Karpas-422 (cell line): ENCODE measurements around the gene MAVS. TPM values are rescaled to one million over a fixed set of nuclear protein-coding genes. Genes with fewer than 3 reads are reported as not detected.
A peak's percentile ranks its signal among the peaks of the same experiment; 100 is the strongest.
"Not testable (repeated sequence)": the region's sequence is repeated elsewhere in the genome, so short reads cannot be mapped to it uniquely, and the experiment has no call there.

ENCODE experiments used
- DNase-seq: peaks from one replicate; pipeline ENCODE4 v3.0.0-alpha.2; 2015
- H2AFZ ChIP-seq: fragments of 200-600 bp; sonication (generic); 2 replicates; pipeline ENCODE4 v1.6.1; 2014; ENCODE audit warnings: antibody characterized with exemption, low read length, mixed read lengths
- H3K27ac ChIP-seq: fragments of 200-600 bp; sonication (generic); 2 replicates; pipeline ENCODE4 v1.5.1; 2014; ENCODE audit warnings: mild to moderate bottlenecking, low read length, moderate library complexity
- H3K27me3 ChIP-seq: fragments of 200-600 bp; sonication (generic); 2 replicates; pipeline ENCODE4 v1.6.1; 2014; ENCODE audit warnings: low read length, mixed read lengths
- H3K36me3 ChIP-seq: fragments of 200-600 bp; sonication (generic); 2 replicates; pipeline ENCODE4 v1.6.1; 2014; ENCODE audit warnings: low read length, mixed read lengths; ENCODE audit not compliant: insufficient read depth
- H3K4me1 ChIP-seq: fragments of 200-600 bp; sonication (generic); 2 replicates; pipeline ENCODE4 v1.6.1; 2014; ENCODE audit warnings: mild to moderate bottlenecking, low read length, mixed read lengths
- H3K4me2 ChIP-seq: fragments of 200-600 bp; sonication (generic); 2 replicates; pipeline ENCODE4 v1.6.1; 2014; ENCODE audit warnings: low read length, low read depth, mild to moderate bottlenecking; ENCODE audit not compliant: poor library complexity, severe bottlenecking
- H3K4me3 ChIP-seq: fragments of 200-600 bp; sonication (generic); 2 replicates; pipeline ENCODE4 v1.5.1; 2014; ENCODE audit warnings: mild to moderate bottlenecking, antibody characterized with exemption, low read length, mixed read lengths
- H3K79me2 ChIP-seq: fragments of 200-600 bp; sonication (generic); 2 replicates; pipeline ENCODE4 v1.6.1; 2014; ENCODE audit warnings: mild to moderate bottlenecking, low read length, mixed read lengths
- H3K9ac ChIP-seq: fragments of 200-600 bp; sonication (generic); 2 replicates; pipeline ENCODE4 v1.6.0; 2014; ENCODE audit warnings: low read length
- H3K9me2 ChIP-seq: fragments of 200-600 bp; sonication (generic), shearing (Covaris generic); replicated peaks from 2 replicates; pipeline ENCODE4 v1.6.0; 2014; ENCODE audit warnings: mild to moderate bottlenecking, low read length, moderate library complexity; ENCODE audit not compliant: insufficient read depth
- H3K9me3 ChIP-seq: fragments of 300-700, 200-600 bp; sonication (generic); 2 replicates; pipeline ENCODE4 v1.6.1; 2014; ENCODE audit warnings: low read length, mixed read lengths
- H4K20me1 ChIP-seq: fragments of 200-600 bp; sonication (generic); 2 replicates; pipeline ENCODE4 v1.6.1; 2014; ENCODE audit warnings: mild to moderate bottlenecking, antibody characterized with exemption, low read length, low read depth; ENCODE audit not compliant: insufficient read depth
- total RNA-seq: library from RNA; depleted of rRNA; stranded (reverse); fragments of >200 nt; shearing (Covaris generic); gene quantifications from 2 replicates; pipeline ENCODE4 v1.2.3, GENCODE V29; 2014; ENCODE audit warnings: low replicate concordance

The MAVS gene
- total RNA-seq, 1 experiment from 2014 or later = 18.4 TPM

GRCh38 chr20:3820048-3820900, 26.4 kb upstream of the MAVS start, which contains the start of gene AP5S1:
AP5S1 (plus strand) TSS chr20:3820547; CDS start chr20:3822118, 1,571 bp downstream.
- Histone ChIP-seq H3K4me1 (peaks cover 21% of the 10 kb centered on the region), H3K4me2 (peak within 1 kb of the TSS; percentile 81), H3K9me3 (no peaks in the 10 kb centered on the region), H3K4me3 (peak within 1 kb of the TSS; percentile 69), H3K9me2 (no peaks in the 10 kb centered on the region), H3K9ac (peak within 1 kb of the TSS; percentile 82), H3K36me3 (0 out of 2 replicates have a peak, but pooled peaks cover 5% of the 10 kb centered on the region), H3K27me3 (no peaks in the 10 kb centered on the region), H2AFZ (peak within 1 kb of the TSS; percentile 93), H3K79me2 (peaks cover 13% of the 10 kb centered on the region), H4K20me1 (no peaks in the 10 kb centered on the region), H3K27ac (peak within 1 kb of the TSS; percentile 44)
- DNase-seq = peak; percentile 98

GRCh38 chr20:3820901-3821727, 25.5 kb upstream of the MAVS start:
- H2AFZ ChIP-seq = peak overlapping the region; percentile 25
- peak overlapping the region; percentile 44 for H3K27ac ChIP-seq
- 0 out of 2 replicates have a peak, but pooled peaks cover 5% of the 10 kb centered on the region for H3K36me3 ChIP-seq
- peak overlapping the region; percentile 69 for H3K4me3 ChIP-seq
- peaks cover 13% of the 10 kb centered on the region for H3K79me2 ChIP-seq
- no peaks in the 10 kb centered on the region for H3K27me3 ChIP-seq
- H3K9me3 ChIP-seq = no peaks in the 10 kb centered on the region
- H3K9me2 ChIP-seq = no peaks in the 10 kb centered on the region
- no peaks in the 10 kb centered on the region for H4K20me1 ChIP-seq
- H3K9ac ChIP-seq = peak overlapping the region; percentile 82
- no peak for DNase-seq
- peaks cover 21% of the 10 kb centered on the region for H3K4me1 ChIP-seq
- peak overlapping the region; percentile 81 for H3K4me2 ChIP-seq

DNA sequence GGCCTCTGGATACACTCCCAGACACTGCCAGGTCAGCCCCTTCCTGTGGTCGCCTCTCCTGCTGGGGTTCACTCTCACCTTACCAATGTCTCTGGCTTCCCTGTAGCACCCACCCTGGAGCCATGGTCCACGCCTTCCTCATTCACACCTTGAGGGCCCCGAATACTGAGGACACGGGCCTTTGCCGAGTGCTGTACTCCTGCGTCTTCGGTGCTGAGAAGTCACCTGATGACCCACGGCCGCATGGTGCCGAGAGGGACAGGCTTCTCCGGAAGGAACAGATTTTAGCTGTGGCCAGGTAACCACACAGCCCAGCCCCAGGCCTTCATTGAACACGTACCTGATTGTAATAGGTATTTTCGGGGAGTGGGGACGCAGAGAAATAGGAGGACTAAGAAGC, 24.6 kb upstream of the MAVS start:
- Histone ChIP-seq H3K9ac (no peak overlapping the region), H3K9me2 (no peaks in the 10 kb centered on the region), H3K27me3 (no peaks in the 10 kb centered on the region), H4K20me1 (no peaks in the 10 kb centered on the region), H3K27ac (no peak overlapping the region), H3K4me2 (peak overlapping the region; percentile 81), H3K4me3 (no peak overlapping the region), H3K36me3 (0 out of 2 replicates have a peak, but pooled peaks cover 5% of the 10 kb centered on the region), H3K79me2 (peaks cover 13% of the 10 kb centered on the region), H2AFZ (no peak overlapping the region), H3K9me3 (no peaks in the 10 kb centered on the region), H3K4me1 (peaks cover 21% of the 10 kb centered on the region)
- no peak for DNase-seq

DNA sequence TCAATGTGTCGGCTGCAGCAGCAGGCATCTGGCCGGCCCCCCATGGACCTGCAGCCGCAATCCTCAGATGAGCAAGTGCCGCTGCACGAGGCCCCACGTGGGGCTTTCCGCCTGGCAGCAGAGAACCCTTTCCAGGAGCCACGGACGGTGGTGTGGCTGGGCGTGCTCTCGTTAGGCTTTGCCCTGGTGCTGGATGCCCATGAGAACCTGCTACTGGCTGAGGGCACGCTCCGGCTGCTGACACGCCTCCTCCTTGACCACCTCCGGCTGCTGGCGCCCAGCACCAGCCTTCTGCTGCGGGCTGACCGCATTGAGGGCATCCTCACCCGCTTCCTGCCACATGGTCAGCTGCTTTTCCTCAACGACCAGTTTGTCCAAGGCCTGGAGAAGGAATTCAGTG, 22.8 kb upstream of the MAVS start:
- peaks cover 13% of the 10 kb centered on the region for H3K79me2 ChIP-seq
- H3K9me2 ChIP-seq = no peaks in the 10 kb centered on the region
- H3K9ac ChIP-seq = no peak overlapping the region
- 0 out of 2 replicates have a peak, but pooled peaks cover 5% of the 10 kb centered on the region for H3K36me3 ChIP-seq
- H3K27me3 ChIP-seq = no peaks in the 10 kb centered on the region
- no peak overlapping the region for H3K27ac ChIP-seq
- H3K4me3 ChIP-seq = no peak overlapping the region
- no peaks in the 10 kb centered on the region for H3K9me3 ChIP-seq
- no peaks in the 10 kb centered on the region for H4K20me1 ChIP-seq
- peaks cover 15% of the 10 kb centered on the region for H3K4me1 ChIP-seq
- H2AFZ ChIP-seq = no peak overlapping the region
- no peak for DNase-seq
- no peak overlapping the region for H3K4me2 ChIP-seq

DNA sequence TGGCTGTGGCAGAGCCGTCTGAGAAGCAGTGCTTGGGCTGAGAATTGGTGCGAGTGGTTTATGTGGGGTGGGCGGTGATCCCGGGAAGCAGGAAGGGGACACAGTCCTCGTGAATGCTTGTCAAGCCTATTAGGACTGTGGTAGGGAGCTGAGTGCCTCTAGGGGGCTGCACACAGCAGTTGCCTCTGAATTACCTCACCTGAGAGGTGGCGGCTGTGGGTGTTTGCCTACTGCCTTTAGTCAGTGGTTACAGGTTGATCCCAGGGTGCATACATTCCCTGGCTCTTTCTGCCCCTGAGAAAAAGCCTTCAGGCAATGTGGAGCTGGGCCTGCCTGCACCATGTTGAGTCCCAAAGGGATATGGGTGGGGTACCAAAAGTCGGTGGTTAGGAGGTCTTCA, 21.1 kb upstream of the MAVS start:
- Histone ChIP-seq H3K4me3 (no peak overlapping the region), H4K20me1 (no peaks in the 10 kb centered on the region), H2AFZ (no peak overlapping the region), H3K9ac (no peak overlapping the region), H3K4me1 (peaks cover 9% of the 10 kb centered on the region), H3K9me2 (no peaks in the 10 kb centered on the region), H3K79me2 (peaks cover 13% of the 10 kb centered on the region), H3K27me3 (no peaks in the 10 kb centered on the region), H3K4me2 (no peak overlapping the region), H3K36me3 (0 out of 2 replicates have a peak, but pooled peaks cover 5% of the 10 kb centered on the region), H3K9me3 (no peaks in the 10 kb centered on the region), H3K27ac (no peak overlapping the region)
- DNase-seq = no peak

- Histone ChIP-seq H3K79me2 (peaks cover 7% of the 10 kb centered on the region), H2AFZ (no peak overlapping the region), H3K4me1 (peaks cover 5% of the 10 kb centered on the region), H4K20me1 (no peaks in the 10 kb centered on the region), H3K27me3 (no peaks in the 10 kb centered on the region), H3K9me3 (no peaks in the 10 kb centered on the region), H3K4me3 (no peak overlapping the region), H3K9me2 (no peaks in the 10 kb centered on the region), H3K36me3 (0 out of 2 replicates have a peak, but pooled peaks cover 5% of the 10 kb centered on the region), H3K27ac (no peak overlapping the region), H3K9ac (no peak overlapping the region), H3K4me2 (no peak overlapping the region)
- DNase-seq = no peak
Measured at GRCh38 chr20:3826420-3826819, 20.2 kb upstream of the MAVS start.

GRCh38 chr20:3828798-3829197, 17.8 kb upstream of the MAVS start:
- no peak for DNase-seq
- Histone ChIP-seq H3K79me2 (no peaks in the 10 kb centered on the region), H3K27me3 (no peaks in the 10 kb centered on the region), H3K9me3 (no peaks in the 10 kb centered on the region), H3K4me2 (no peak overlapping the region), H3K4me1 (no peaks in the 10 kb centered on the region), H2AFZ (no peak overlapping the region), H3K27ac (no peak overlapping the region), H3K9me2 (no peaks in the 10 kb centered on the region), H4K20me1 (no peaks in the 10 kb centered on the region), H3K36me3 (no peaks in the 10 kb centered on the region), H3K9ac (no peak overlapping the region), H3K4me3 (no peak overlapping the region)

GRCh38 chr20:3829891-3830290, 16.7 kb upstream of the MAVS start:
- not testable (repeated sequence) for H3K9me2 ChIP-seq, H3K4me1 ChIP-seq, H3K9ac ChIP-seq, H4K20me1 ChIP-seq, H3K36me3 ChIP-seq, H3K27ac ChIP-seq, H3K27me3 ChIP-seq, H2AFZ ChIP-seq, H3K4me3 ChIP-seq, H3K9me3 ChIP-seq, H3K79me2 ChIP-seq, DNase-seq, H3K4me2 ChIP-seq
